Hematopoietic multipotent progenitor cell (in vitro differentiated cells): Measurements from ENCODE around the gene ADPGK. TPM values are rescaled to one million over a fixed set of nuclear protein-coding genes. Genes with fewer than 3 reads are reported as not detected.

Source experiments
- total RNA-seq: library from RNA; depleted of rRNA; stranded (reverse); fragments of >200 nt; gene quantifications from one replicate; pipeline ENCODE4 v1.2.3, GENCODE V29; 2012

Gene ADPGK
- total RNA-seq, 1 donor: 79.2 TPM

Other genes starting within 250 kb of the ADPGK start
- not detected for gene GOLGA6B, start 129.1 kb downstream of the ADPGK start, total RNA-seq
- gene HIGD2B, start 97.6 kb downstream of the ADPGK start, total RNA-seq: under 0.01 TPM
- gene BBS4, start 97.6 kb downstream of the ADPGK start, total RNA-seq: 6.7 TPM